Measurements from ENCODE around the gene MAGED4B.

DNA sequence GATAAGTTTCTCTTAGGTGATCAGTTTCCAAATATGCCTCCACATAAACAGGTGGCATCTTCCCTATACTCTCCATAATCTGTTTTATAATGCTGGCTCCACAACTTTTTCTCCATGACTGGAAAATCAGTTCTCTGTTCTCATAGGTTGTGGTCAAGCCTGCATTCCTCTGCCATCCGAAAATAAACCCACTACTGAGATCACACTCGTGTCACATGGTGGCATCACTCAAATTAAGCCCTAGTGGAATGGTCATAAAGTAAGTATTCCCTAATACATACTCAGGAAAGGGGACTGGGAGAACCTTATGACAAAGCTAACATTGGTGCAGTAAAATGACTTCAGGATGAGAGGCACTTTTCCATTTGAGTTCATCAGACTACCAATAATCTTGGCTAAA is 37.6 kb downstream of the MAGED4B start:
- TF ChIP-seq, protein P1, sequence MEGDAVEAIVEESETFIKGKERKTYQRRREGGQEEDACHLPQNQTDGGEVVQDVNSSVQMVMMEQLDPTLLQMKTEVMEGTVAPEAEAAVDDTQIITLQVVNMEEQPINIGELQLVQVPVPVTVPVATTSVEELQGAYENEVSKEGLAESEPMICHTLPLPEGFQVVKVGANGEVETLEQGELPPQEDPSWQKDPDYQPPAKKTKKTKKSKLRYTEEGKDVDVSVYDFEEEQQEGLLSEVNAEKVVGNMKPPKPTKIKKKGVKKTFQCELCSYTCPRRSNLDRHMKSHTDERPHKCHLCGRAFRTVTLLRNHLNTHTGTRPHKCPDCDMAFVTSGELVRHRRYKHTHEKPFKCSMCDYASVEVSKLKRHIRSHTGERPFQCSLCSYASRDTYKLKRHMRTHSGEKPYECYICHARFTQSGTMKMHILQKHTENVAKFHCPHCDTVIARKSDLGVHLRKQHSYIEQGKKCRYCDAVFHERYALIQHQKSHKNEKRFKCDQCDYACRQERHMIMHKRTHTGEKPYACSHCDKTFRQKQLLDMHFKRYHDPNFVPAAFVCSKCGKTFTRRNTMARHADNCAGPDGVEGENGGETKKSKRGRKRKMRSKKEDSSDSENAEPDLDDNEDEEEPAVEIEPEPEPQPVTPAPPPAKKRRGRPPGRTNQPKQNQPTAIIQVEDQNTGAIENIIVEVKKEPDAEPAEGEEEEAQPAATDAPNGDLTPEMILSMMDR (IDR thresholded peaks at IDR 0.05), result no peak
- TF ChIP-seq POLR2A (IDR thresholded peaks at IDR 0.05), result no peak

Measured in right lobe of liver (tissue), 4 donors.